Measurements from ENCODE around the gene TAMALIN. TPM values are rescaled to one million over a fixed set of nuclear protein-coding genes. Genes with fewer than 3 reads are reported as not detected.

The TAMALIN gene
- total RNA-seq, 1 experiment from 2014 or later: 1.2 TPM

DNA sequence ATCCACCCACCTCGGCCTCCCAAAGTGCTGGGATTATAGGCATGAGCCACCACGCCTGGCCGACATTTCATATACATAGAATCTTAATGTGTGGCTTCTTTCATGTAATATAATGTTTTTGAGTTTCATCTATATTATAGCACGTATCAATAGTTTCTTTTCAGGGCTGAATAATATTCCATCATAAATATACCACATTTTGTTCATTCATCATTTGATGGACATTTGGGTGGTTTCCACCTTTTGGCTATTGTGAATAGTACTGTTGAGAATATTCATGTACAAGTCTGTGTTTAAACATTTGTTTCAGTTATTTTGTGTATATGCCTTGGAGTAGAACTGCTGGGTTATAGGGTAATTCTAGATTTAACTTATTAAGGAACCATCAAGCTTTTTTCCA is 43.3 kb upstream of the TAMALIN start:
- no peaks in the 10 kb centered on the region for H3K23me2 ChIP-seq (ENCODE audit: insufficient read length, low read depth, low read length, poor library complexity, severe bottlenecking)
- no peak overlapping the region for H3K27ac ChIP-seq (ENCODE audit: insufficient read length, low read depth, low read length)
- H3K79me1 ChIP-seq (ENCODE audit: insufficient read depth, low read depth, low read length, poor library complexity, severe bottlenecking): no peaks in the 10 kb centered on the region
- Mint-ChIP-seq H3K27ac (no peak overlapping the region), H3K4me1 (peaks cover 8 to 11% of the 10 kb centered on the region in 2 experiments; a peak in 3 of 4 replicates), H3K36me3 (ENCODE audit: insufficient read depth in 1 of 3, low read depth in 3 of 3) (peaks cover 10 to 52% (median 12%) of the 10 kb centered on the region in 3 experiments), H3K9me3 (peaks cover 5 to 6% of the 10 kb centered on the region in 2 experiments; a peak in 3 of 5 replicates), H3K27me3 (ENCODE audit: low read depth) (no peaks in the 10 kb centered on the region), H3K4me3 (no peak overlapping the region)
- no peak overlapping the region for H4K91ac ChIP-seq (ENCODE audit: insufficient read length, low read depth, low read length)
- no peak overlapping the region for H3K18ac ChIP-seq (ENCODE audit: insufficient read length, low read depth, low read length)
- no peak overlapping the region for H3K9ac ChIP-seq (ENCODE audit: extremely low read depth, insufficient read length, low read length)
- no peak overlapping the region for H2BK120ac ChIP-seq (ENCODE audit: low read depth, low read length, poor library complexity, severe bottlenecking)
- no peak for TF ChIP-seq CTCF (conservative IDR thresholded peaks at IDR 0.05)
- H3K9me3 ChIP-seq (ENCODE audit: control insufficient read depth, low read depth, low read length): no peaks in the 10 kb centered on the region
- H3K4ac ChIP-seq (ENCODE audit: low read depth, low read length): no peak overlapping the region
- H3K27me3 ChIP-seq (ENCODE audit: insufficient read depth, low read length): no peaks in the 10 kb centered on the region
- no peak overlapping the region for H3K14ac ChIP-seq (ENCODE audit: insufficient read depth, low read length)
- H3K56ac ChIP-seq (ENCODE audit: insufficient read length, low read depth, low read length): no peak overlapping the region
- H2BK12ac ChIP-seq (ENCODE audit: insufficient read length, low read depth, low read length): no peak overlapping the region
- H4K20me1 ChIP-seq (ENCODE audit: control insufficient read depth, insufficient read depth, insufficient read length): no peaks in the 10 kb centered on the region
- no peak overlapping the region for H2BK5ac ChIP-seq (ENCODE audit: insufficient read length, low read length)
- H2AFZ ChIP-seq (ENCODE audit: low read length): no peak overlapping the region
- no peaks in the 10 kb centered on the region for H3K4me1 ChIP-seq (ENCODE audit: insufficient read depth, low read length)
- H3T11ph ChIP-seq (ENCODE audit: low read length): no peak overlapping the region
- no peak overlapping the region for H3K23ac ChIP-seq (ENCODE audit: insufficient read length, low read depth, low read length)
- no peak overlapping the region for H4K5ac ChIP-seq (ENCODE audit: insufficient read length, low read depth, low read length)
- no peaks in the 10 kb centered on the region for H3K79me2 ChIP-seq (ENCODE audit: insufficient read depth, low read length)
- no peak overlapping the region for H3K4me2 ChIP-seq (ENCODE audit: insufficient read depth, insufficient read length, low read length)
- WGBS (ENCODE audit: extremely low coverage, insufficient read length, low lambda C conversion rate): no CpG with 5 or more reads among the region's 4 CpGs
- no peak for DNase-seq
- no peak overlapping the region for H2AK5ac ChIP-seq (ENCODE audit: insufficient read length, low read length)
- H4K8ac ChIP-seq (replicated peaks; ENCODE audit: insufficient read length, low read depth, low read length): no peak overlapping the region
- H2BK20ac ChIP-seq (ENCODE audit: low read depth, low read length, poor library complexity, severe bottlenecking): no peak overlapping the region
- H2BK15ac ChIP-seq (ENCODE audit: low read depth, low read length): no peak overlapping the region
